Type B pancreatic cell (in vitro differentiated cells): ENCODE results near the gene SSPN. TPM values are rescaled to one million over a fixed set of nuclear protein-coding genes. Genes with fewer than 3 reads are reported as not detected.

Experiments used
- DNase-seq: peaks from one replicate; pipeline ENCODE4 v3.0.0; 2021; ENCODE audit warnings: mixed read lengths; ENCODE audit not compliant: unreplicated experiment; ENCODE audit errors: extremely low spot score
- H3K27ac Mint-ChIP-seq: 2 replicates; pipeline ENCODE4 v1.8.0; 2021; ENCODE audit warnings: mild to moderate bottlenecking, mixed read lengths
- H3K27me3 Mint-ChIP-seq: 2 replicates; pipeline ENCODE4 v1.8.0; 2021; ENCODE audit warnings: mixed read lengths
- H3K36me3 Mint-ChIP-seq: 2 replicates; pipeline ENCODE4 v1.8.0; 2021; ENCODE audit warnings: mixed read lengths
- H3K4me1 Mint-ChIP-seq: one replicate; pipeline ENCODE4 v1.8.0; 2021; ENCODE audit warnings: mixed read lengths; ENCODE audit not compliant: unreplicated experiment
- H3K4me3 Mint-ChIP-seq: 2 replicates; pipeline ENCODE4 v1.8.0; 2021; ENCODE audit warnings: mild to moderate bottlenecking, mixed read lengths
- H3K9me3 Mint-ChIP-seq: 2 replicates; pipeline ENCODE4 v1.8.0; 2021; ENCODE audit warnings: mixed read lengths
- total RNA-seq: library from RNA; stranded (reverse); gene quantifications from 2 replicates; pipeline ENCODE4 v1.2.1, GENCODE V29; 2021; ENCODE audit warnings: low replicate concordance
- TF ChIP-seq, protein P1 (sequence below): fragments of 200-600 bp; sonication (generic); conservative IDR thresholded peaks from 2 replicates; pipeline ENCODE4 v1.5.0; 2021; ENCODE audit warnings: antibody characterized with exemption, mild to moderate bottlenecking

Gene SSPN
- total RNA-seq, 1 donor from 2014 or later: 11.3 TPM

DNA sequence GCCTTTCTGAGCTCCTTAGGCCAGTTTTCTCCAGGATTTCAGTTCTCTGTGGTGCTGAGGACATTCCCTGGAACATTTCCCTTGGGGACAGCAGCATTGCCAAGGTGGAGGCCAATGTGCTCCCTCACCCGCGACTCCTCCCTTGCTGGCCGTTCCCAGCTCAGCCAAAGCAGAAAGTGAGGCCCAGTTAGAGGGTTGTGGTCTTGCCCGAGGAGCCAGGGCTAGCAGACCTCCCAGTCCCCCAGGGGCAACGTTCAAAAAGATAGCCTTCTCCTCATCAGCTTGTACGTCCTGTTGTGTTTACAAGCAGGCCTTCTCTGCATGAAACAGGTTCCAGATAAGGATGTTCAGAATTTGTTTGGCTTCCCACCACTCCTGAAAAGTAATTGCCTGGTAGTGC, 78.4 kb downstream of the SSPN start:
- TF ChIP-seq, protein P1, sequence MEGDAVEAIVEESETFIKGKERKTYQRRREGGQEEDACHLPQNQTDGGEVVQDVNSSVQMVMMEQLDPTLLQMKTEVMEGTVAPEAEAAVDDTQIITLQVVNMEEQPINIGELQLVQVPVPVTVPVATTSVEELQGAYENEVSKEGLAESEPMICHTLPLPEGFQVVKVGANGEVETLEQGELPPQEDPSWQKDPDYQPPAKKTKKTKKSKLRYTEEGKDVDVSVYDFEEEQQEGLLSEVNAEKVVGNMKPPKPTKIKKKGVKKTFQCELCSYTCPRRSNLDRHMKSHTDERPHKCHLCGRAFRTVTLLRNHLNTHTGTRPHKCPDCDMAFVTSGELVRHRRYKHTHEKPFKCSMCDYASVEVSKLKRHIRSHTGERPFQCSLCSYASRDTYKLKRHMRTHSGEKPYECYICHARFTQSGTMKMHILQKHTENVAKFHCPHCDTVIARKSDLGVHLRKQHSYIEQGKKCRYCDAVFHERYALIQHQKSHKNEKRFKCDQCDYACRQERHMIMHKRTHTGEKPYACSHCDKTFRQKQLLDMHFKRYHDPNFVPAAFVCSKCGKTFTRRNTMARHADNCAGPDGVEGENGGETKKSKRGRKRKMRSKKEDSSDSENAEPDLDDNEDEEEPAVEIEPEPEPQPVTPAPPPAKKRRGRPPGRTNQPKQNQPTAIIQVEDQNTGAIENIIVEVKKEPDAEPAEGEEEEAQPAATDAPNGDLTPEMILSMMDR: no peak
- Mint-ChIP-seq H3K4me1 (peaks cover 21% of the 10 kb centered on the region), H3K4me3 (no peak overlapping the region), H3K27ac (peak overlapping the region; percentile 73), H3K9me3 (peaks cover under 1% of the 10 kb centered on the region), H3K36me3 (no peaks in the 10 kb centered on the region), H3K27me3 (peaks cover 19% of the 10 kb centered on the region)
- DNase-seq: no peak

DNA sequence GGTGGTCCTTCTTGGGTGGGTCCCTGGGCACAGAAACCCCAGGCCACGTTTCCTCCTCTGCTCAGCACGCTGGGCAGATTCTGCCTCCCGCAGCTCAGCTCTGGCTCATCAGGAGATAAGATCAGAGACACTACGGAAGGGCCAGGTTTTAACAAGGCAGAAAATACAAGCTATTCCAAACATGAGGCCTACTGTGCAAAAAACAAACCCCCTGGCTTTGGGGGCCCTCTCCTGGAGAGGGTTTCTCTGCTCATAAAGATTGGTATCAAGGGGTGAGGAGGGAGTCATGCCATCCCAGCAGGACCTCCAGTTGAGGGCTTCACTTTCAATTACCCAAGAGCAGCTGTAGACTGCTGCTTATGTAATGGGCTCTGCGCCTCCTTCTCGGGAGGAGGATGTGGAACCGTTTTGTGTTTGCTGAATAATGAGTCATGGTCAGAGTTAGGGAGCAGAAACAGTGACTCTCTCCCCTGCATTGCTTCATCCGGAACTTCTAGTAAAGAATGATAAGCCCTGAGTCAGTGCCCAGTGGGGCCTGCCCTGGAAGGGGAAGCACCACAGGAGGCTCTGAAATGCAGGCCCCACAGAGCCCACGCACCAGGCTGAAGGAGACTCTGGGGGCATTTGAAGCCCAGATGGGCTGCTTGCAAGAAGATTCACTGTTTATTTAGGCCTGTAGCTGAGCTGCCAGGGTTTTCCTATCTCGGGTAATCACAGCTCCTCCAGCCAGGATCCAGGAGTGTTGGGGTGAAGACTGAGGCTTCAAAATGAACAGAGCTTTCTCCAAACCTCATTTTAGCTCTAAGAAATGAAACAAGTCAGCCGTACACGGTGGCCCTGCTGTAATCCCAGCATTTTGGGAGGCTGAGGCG, 79.3 kb downstream of the SSPN start:
- Mint-ChIP-seq H3K27me3 (peaks cover 24% of the 10 kb centered on the region), H3K4me3 (peak overlapping the region; percentile 11), H3K36me3 (no peaks in the 10 kb centered on the region), H3K27ac (peak overlapping the region; percentile 73), H3K4me1 (peaks cover 17% of the 10 kb centered on the region), H3K9me3 (peaks cover 5% of the 10 kb centered on the region)
- no peak for DNase-seq
- TF ChIP-seq, protein P1: no peak

DNA sequence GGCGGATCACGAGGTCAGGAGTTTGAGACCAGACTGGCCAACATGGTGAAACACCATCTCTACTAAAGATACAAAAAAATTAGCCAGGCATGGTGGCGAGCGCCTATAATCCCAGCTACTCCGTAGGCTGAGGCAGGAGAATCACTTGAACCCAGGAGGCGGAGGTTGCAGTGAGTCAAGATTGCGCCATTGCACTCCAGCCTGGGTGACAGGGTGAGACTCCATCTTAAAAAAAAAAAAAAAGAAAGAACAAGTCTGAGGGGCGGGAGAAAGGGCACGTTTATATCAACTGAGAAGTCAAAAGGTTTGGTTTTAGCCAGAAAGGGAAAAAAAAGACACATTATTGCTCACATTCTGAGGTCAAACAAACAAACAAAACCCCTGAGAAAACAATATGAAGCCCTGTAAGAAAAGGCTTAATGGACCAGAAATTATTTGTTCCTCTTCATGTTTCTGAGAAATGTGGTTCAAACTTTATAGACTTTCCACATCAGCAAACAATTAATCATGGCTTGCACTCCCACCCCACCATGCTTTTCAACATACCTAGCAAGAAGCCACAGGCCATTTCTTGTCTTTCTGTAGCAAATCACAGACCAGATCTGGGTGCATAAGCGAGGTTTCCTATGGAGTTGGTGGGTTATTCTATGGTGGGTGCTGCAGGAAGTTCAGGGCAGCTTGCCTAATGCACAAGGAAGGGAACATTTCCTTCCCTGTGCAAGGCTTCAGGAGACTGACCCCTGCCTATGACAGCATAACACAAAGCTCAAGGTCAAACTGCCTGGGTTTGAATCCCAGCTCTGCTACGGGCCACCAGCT, 80.1 kb downstream of the SSPN start:
- H3K9me3 Mint-ChIP-seq: peaks cover 5% of the 10 kb centered on the region
- no peaks in the 10 kb centered on the region for H3K36me3 Mint-ChIP-seq
- no peak for DNase-seq
- TF ChIP-seq, protein P1: no peak
- peaks cover 28% of the 10 kb centered on the region for H3K27me3 Mint-ChIP-seq
- no peak overlapping the region for H3K4me3 Mint-ChIP-seq
- H3K4me1 Mint-ChIP-seq: peaks cover 17% of the 10 kb centered on the region
- H3K27ac Mint-ChIP-seq: peak overlapping the region; percentile 73

DNA sequence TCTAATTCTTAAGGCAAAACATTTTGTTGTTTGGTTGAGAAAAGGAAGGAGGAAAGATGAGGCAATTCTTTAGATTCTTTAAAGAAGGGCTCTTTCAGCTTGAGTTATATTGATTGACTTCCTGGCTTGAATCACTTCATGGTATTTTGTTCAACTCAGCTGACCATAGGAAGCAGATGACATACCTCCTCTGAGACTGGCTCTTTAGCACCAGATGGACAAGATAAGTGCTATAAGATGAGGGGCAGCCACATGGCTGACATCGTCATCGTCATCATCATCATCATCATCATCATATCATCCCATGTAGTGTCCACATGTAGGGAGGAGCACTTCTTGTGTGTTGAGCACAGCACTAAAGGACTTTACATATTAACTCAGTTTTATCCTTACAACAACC, 81.3 kb downstream of the SSPN start:
- Mint-ChIP-seq H3K27ac (no peak overlapping the region), H3K4me1 (peaks cover 17% of the 10 kb centered on the region), H3K27me3 (peaks cover 34% of the 10 kb centered on the region), H3K4me3 (no peak overlapping the region), H3K9me3 (peaks cover 5% of the 10 kb centered on the region), H3K36me3 (no peaks in the 10 kb centered on the region)
- TF ChIP-seq, protein P1: no peak
- DNase-seq: no peak

DNA sequence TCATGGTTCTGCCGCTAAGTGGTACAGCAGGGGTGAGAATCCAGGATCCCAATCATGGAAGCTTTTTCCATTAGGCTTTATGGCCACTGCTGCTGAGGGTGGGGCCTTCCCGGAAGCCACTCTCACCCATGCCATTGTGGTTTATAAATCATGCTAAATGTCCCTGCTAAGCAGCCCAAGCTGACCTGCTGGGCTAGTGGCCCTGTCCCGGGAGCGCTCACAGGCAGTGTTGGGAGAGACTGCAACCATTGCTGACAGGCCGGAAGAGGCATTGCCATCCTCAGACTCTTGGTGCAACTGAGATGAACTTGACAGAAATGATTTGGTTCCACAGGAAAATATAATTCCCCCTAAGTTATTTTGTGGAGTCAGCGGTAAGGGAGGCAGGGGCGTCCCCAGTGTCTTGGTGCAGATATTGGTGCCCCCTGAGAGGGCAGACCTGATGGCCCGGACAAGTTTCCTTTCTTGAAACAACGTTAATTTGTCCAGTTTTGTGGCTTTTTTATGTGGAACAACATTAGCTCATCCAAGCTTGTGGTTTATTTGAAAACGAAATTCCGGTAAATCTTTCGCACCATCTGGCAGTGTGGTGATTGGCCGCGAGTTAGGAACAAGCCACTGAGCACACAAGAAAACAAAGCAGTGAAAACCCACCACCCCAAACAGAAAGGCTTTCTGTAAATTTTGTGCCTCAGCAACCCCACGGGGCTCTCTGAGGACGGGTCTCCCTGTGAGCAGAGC, 82.3 kb downstream of the SSPN start:
- Mint-ChIP-seq H3K4me3 (no peak overlapping the region), H3K9me3 (peaks cover 5% of the 10 kb centered on the region), H3K36me3 (no peaks in the 10 kb centered on the region), H3K4me1 (peaks cover 17% of the 10 kb centered on the region), H3K27me3 (peaks cover 36% of the 10 kb centered on the region), H3K27ac (no peak overlapping the region)
- DNase-seq: no peak
- TF ChIP-seq, protein P1: no peak
